Stimulated activated CD4-positive, alpha-beta T cell treated with anti-CD3 and anti-CD28 coated beads, Interleukin-2, amount 100 ng/mL, for 48 hours (primary cell): ENCODE results near the gene DUSP7.
"Not testable (repeated sequence)": the region's sequence is repeated elsewhere in the genome, so short reads cannot be mapped to it uniquely, and the experiment has no call there.

Experiments
- DNase-seq, 2 donors: peaks; one replicate each; pipeline ENCODE4 v3.0.0-alpha.2; 2020

DUSP7 gene

DNA sequence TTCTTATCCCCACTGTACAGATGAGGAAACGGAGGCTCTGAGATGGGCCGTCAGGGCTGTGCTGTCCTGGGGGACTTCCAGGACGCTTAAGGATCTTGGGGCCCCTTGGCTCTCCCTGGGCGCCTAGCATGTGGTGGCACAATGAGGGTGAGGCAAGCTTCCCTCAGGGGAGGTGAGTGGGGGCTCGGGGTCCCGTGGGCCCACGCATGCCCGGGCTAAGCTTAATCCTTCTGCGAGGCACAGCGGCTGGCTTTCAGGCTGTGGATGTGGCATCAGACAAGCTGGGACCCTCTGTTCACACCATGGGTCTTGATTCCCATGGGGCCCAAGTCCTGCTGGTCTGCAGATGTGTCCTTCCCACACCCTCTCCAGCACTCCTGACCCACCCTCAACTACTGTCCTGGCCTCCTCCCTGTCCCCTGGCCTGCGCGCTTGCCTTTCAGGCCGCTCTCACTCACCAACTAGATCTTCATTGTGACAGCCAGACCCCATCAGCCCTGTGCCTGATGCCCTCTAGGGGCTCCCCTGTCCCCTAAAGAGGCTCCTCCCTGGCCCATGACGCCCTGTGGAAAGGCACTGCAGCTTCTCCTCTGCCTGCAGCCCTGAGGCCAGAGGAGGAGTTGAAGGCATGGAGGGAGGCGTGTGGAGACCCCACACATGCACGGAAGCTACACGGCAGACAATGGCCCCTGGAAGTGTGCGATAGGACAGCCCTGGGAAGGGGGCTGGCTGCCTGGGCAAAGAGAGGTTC is 11.3 kb downstream of the DUSP7 start:
- DNase-seq: no peak

DNA sequence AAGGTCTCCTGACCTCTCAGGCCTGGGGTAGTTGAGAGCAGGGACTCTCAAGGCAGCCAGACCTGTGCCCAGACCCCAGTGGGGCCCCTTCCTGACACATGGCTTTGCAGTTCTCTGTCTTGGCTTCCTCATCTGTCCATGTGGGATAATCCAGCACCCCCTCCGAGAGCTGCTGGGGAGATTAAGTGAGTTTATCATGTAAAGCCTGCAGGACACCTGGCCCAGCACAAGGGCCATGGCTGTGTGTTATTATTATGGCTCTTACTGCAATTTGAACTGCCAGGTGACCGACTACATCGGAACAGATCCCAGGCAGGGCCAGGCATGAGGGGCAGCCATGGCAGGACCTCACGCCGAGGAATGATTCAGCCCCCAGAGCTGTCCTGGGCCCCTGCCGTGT is 12.6 kb downstream of the DUSP7 start:
- no peak for DNase-seq

- DNase-seq: not testable (repeated sequence)
These were observed 13.3 kb downstream of the DUSP7 start for GRCh38 chr3:52043039-52043438.

DNA sequence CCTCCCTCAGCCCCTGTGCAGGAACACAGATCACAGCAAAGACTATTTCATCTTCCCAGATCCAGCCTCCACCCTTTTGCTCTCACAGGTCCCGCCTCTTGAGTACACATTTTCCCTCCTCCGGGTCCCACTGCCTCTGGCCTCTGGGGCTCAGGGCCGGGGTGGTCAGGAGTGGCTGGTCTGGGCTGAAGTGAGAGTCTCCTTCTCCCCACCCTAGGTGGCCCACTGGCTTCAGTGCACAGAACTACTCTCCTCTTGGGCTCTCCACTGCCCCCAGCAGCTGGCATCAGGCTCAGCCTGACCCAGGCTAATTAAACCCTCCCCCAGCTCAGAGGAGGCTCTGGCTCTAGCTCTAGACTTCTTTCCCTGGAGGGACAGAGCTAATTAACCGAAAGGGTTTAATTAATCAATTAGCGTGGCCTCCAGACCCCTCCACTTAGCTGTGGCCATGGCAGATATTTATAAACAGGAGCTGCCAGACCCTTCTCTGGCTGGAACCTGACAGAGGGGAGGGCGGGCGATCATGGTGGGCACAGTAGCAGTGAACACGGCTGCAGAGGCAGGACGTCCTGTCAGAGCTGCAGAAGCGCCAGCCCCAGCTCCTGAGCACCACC is 15.1 kb downstream of the DUSP7 start:
- DNase-seq: no peak

- no peak for DNase-seq
These were observed 15.8 kb downstream of the DUSP7 start for GRCh38 chr3:52040600-52040999.

GRCh38 chr3:52039846-52040245 is 16.5 kb downstream of the DUSP7 start:
- DNase-seq: no peak

GRCh38 chr3:52039426-52039825 is 16.9 kb downstream of the DUSP7 start:
- DNase-seq: no peak

DNA sequence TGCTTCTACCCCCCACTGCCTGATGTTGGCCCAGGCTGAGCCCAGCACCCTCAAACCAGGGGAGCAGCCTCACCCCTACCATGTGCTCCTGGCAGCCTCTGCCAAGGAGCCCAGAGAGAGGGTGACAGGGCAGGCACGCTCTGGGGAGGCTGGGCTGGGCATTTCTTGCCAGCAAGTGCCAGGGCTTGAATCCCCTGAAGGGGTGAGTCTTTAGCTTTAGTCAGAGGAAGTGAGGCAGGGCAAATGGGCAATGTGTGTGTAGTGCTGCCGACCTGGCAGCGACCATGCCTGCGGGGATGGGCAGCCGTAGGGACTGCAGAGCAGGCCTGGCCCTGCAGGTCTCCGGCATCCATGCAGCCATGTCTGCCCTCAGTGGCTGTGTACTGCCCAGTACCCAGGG is 18.1 kb downstream of the DUSP7 start:
- no peak for DNase-seq

DNA sequence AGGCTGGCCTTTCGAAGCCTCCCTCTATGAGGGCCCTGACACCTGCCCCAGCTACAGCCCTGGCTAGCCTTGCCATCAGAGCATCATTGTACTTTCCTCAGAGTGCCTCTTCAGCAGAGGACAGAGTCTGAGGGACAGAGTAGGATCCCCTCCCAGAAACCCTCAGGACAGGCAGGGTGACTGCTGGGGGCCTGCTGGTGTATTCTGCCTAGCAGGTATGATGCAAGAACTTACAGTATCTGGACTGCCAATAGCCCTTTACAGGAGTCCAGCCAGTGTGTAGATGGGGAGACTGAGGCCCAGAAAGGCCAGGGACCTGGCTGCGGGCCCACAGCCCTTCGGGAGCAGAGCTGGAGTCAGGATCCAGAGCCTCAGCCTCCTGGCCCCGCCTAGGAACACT is 19.1 kb downstream of the DUSP7 start:
- DNase-seq: no peak

GRCh38 chr3:52036829-52037228 is 19.5 kb downstream of the DUSP7 start:
- DNase-seq: no peak

GRCh38 chr3:52036222-52036694 is 20.1 kb downstream of the DUSP7 start:
- DNase-seq: no peak

- no peak for DNase-seq
These were observed 21.7 kb downstream of the DUSP7 start for GRCh38 chr3:52034651-52035050.

- no peak for DNase-seq
These were observed 22.2 kb downstream of the DUSP7 start for GRCh38 chr3:52034212-52034611.

DNA sequence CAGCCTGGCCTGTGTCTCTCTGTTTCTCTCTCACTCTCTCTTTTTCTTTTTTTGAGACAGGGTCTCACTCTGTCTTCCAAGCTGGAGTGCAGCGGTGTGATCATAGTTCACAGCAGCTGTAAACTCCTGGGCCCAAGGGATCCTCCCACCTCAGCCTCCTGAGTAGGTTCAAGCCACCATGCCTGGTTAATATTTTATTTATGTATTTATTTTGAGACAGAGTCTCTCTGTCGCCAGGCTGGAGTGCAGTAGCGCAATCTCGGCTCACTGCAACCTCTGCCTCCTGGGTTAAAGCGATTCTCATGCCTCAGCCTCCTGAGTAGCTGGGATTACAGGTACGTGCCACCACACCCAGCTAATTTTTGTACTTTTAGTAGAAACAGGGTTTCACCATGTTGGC is 22.6 kb downstream of the DUSP7 start:
- DNase-seq: not testable (repeated sequence)

- no peak for DNase-seq
These were observed 23.5 kb downstream of the DUSP7 start for GRCh38 chr3:52032702-52033408.

DNA sequence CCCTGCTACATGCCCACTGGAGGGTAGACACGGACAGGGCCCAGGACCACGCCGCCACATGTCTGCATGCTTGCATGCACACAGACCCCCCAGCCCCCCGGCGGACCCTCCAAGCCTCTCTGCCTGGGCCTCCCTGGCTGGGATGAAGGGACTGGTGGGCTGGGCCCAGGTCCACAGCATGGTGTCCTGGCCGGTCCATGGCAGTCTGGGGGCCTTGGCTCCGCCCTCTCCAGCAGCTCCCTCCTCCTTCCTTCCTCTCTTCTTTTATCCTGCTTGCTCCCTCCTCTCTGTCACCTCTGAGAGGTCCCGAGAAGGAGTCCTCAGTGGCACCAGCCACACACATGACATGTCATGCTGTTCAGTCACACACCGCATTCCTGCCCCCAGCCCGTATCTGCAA is 24.5 kb downstream of the DUSP7 start:
- no peak for DNase-seq

- no peak for DNase-seq
These were observed 25.6 kb downstream of the DUSP7 start for GRCh38 chr3:52030714-52031310.

DNA sequence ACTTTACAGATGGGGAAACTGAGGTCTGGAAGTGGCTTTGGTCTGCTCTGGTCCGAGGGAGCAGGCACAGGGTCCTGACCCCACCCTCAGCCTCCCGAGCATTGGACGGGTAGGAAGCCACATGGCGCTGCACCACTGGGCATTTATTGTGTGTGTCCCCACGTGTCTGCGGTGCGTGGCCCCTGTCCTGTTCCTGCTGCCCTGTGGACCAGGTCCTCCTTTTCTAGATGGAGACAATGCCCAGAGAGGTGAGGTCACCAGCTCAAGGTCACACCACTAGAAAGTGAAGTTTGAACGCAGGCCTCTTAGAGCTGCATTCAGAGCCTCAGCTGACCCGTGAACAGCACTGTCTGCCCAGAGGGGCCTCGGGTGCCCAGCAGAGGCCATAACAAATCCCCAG is 26.8 kb downstream of the DUSP7 start:
- DNase-seq: no peak

GRCh38 chr3:52029053-52029452 is 27.3 kb downstream of the DUSP7 start:
- DNase-seq: no peak

DNA sequence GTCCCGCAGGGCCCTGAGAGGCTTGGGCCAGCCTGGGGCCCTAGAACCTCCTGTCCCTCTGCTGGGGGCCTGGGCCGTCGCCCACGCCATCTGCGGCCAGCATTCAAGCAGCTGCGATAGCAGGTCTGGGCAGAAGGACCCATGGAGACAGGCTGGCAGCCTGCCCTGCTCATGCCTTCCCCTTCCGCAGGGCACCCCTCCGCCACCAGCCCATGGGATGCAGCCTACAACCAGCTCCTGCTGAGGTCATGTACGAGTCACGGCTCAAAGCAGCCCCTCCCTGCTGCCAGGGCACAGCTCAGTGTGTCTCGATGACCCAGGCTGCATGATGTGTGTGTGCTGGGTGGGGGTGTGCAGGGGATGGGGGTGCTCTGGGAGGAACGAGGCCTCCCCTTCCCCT is 27.8 kb downstream of the DUSP7 start:
- no peak for DNase-seq

DNA sequence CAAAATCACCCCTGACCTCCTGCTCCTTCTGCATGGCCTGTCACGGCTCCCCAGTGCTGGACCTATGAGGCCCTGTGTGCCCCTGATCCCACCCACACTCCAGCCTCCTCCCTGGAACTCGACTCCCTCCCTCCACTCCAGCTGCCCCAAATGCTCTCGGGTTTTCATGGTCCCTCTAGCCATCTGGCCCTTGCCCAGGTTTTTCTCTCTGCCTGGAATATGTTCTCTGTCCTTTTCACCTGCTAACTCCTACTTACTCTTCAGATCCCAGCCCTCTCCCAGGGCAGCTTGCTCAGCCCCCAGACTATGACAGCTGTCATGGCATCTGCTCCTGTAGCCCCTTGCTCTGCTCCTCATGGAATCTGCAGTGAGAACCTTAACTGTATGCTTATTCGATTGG is 30.3 kb downstream of the DUSP7 start:
- DNase-seq: no peak

DNA sequence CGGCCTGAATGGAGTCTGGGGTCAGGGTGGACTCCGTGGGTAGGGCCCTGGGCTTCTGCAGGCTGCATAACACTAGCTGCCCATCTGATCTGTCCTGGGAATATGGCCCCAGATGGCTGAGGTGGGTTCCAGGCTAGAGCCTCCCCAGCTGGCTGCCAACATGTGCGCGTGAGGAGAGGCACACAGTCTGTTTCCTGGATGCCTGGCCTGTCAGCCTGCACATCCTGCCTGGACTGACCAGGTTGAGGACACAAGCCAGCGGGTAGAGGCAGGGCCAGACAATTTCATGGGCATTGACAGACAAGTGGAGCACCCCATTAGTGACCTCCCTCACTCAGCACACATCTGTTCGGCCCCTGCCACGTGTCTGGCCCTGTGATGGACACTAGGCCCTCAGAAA is 30.9 kb downstream of the DUSP7 start:
- no peak for DNase-seq

- DNase-seq: no peak
These were observed 31.5 kb downstream of the DUSP7 start for GRCh38 chr3:52024765-52025452.
